NCI-H128 (cell line): ENCODE results near the gene TMED1.

Experiments used
- DNase-seq: peaks from one replicate; lab custom pipeline; 2025; ENCODE audit not compliant: unreplicated experiment; lab: John Stamatoyannopoulos, UW

TMED1 gene

GRCh38 chr19:10811391-10812111 is 24.5 kb downstream of the TMED1 start:
- DNase-seq: no peak

GRCh38 chr19:10809651-10810285 is 26.2 kb downstream of the TMED1 start:
- DNase-seq: no peak

GRCh38 chr19:10808937-10809649 is 26.9 kb downstream of the TMED1 start:
- no peak for DNase-seq

GRCh38 chr19:10805758-10806247 is 30.2 kb downstream of the TMED1 start:
- DNase-seq: no peak

- no peak for DNase-seq
Observed at GRCh38 chr19:10805065-10805757, 30.8 kb downstream of the TMED1 start.

GRCh38 chr19:10803252-10803651 is 32.8 kb downstream of the TMED1 start:
- no peak for DNase-seq

- DNase-seq: no peak
Observed at GRCh38 chr19:10802479-10802878, 33.5 kb downstream of the TMED1 start.

GRCh38 chr19:10800488-10800887 is 35.5 kb downstream of the TMED1 start:
- no peak for DNase-seq

GRCh38 chr19:10797541-10798256 is 38.3 kb downstream of the TMED1 start:
- DNase-seq: no peak

GRCh38 chr19:10797078-10797477 is 38.9 kb downstream of the TMED1 start:
- no peak for DNase-seq

- DNase-seq: no peak
Observed at GRCh38 chr19:10796653-10797052, 39.4 kb downstream of the TMED1 start.

GRCh38 chr19:10789866-10790265 is 46.1 kb downstream of the TMED1 start:
- no peak for DNase-seq

- no peak for DNase-seq
Observed at GRCh38 chr19:10788146-10788545, 47.9 kb downstream of the TMED1 start.

- no peak for DNase-seq
Observed at GRCh38 chr19:10784257-10784656, 51.8 kb downstream of the TMED1 start.

- DNase-seq: no peak
Observed at GRCh38 chr19:10782795-10783194, 53.2 kb downstream of the TMED1 start.
